HG02642 (cell line): ENCODE results near the gene TGM4.
"Not testable (repeated sequence)": the region's sequence is repeated elsewhere in the genome, so short reads cannot be mapped to it uniquely, and the experiment has no call there.

ENCODE experiments used
- ATAC-seq: cut with Tn5 transposase; IDR thresholded peaks from one replicate; pipeline ENCODE4 v1.9.1; 2021; ENCODE audit warnings: mild to moderate bottlenecking; ENCODE audit not compliant: unreplicated experiment, poor library complexity

TGM4 gene

DNA sequence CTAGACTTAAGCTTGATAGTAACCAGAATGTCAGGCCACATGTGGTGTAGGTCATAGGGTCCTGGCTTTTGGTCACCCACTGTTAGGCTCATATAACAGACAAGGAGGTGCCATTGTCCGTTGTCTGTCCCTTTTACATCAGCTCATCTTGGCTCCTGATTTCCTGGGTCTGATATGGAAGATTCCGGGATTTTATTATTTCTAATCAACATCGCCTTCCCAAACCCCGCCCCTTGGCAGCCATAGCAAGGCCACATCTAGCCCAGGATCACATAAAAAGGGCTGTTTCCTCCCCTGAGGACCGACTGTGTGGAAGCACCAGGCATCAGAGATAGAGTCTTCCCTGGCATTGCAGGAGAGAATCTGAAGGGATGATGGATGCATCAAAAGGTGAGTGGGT lies at the start of gene TGM4:
TGM4 (plus strand) TSS at position 301 of the 400 bp plus-strand sequence; CDS start at position 372, 71 bp downstream.
- ATAC-seq = no peak

DNA sequence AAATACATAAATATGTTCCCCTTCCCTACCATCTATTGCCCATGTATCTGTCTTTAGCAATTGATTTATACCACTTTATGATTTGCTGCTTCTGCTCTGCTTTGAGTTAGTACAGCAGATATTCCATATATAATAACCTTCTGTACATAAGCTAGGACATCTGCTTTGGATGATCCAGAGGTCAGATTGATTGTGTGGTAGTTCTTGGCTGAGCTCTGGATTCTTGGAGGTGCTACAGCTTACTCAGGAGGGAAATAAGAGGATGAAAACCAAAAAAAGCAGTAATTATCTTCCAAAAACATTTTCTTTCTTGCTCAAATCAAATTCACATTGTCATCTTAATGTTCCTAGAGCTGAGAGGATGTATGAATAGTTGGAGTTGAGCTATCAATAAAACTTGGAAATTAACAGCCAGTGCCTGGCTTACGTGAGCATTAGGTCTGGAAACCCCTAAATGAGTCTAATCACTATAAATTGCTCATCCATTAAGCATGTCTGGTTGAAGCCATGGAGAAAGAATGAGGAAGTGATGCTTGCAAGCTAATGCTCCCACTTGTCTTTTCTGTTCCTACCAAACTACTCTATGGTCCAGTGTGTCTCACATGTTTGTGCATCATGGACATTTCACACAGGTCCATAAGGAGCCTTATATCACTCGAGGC lies 49.0 kb upstream of the TGM4 start:
- no peak for ATAC-seq

DNA sequence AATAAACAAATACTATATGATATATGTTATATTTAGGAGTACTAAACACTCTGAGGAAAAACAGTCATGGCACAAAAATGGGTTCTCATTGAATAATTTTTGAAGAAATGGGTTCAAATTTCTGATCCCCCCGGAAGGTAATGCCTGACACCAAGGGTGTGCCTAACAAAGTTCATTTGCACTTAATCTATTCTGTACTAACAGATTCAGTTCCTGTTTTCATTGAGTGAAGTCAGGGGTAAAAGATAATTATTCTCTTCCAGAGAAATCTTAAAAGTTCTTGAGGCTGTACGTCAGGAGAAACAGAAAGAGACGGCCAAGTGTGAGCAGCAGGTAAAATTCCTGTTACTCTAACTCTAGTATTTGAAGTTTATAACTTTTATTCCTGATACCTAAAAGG lies 47.2 kb upstream of the TGM4 start:
- no peak for ATAC-seq

DNA sequence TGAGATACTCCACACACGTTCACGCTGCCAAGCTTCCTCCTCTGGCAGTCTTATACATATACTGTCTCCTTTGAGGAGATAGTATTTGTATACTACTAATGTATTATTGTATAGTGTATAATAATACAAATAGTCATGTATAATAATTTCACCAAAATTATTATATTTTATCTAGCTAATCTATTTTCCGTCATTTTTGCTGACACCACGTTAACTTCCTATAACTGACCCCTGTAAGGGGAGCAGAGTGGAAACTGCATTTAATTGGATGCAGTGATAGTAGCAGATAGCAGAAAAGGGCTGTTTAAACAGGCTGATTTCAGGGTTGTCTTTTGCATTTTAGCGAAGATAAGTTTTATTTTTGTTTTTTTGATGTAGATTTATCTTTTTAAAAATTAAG lies 43.2 kb upstream of the TGM4 start:
- ATAC-seq = no peak

DNA sequence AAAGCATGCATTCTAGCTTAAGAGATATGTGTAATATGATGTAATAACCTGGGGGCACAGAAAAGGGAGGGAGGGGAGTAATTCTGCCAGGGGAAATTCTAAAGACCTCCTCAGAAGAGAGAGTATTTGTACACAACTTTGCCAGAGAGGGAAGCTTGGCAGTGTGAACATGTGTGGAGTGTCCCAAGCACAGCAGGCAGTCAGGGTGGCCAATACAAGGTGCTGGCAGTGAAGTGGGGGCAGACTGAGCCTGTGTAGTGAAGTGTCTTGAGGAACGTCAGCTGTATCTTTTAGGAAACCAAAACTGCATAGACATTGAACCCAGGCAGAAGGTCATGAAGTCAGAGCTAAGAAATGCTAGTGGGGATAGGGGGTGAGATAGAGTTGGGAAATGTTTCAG lies 42.4 kb upstream of the TGM4 start:
- ATAC-seq = no peak

DNA sequence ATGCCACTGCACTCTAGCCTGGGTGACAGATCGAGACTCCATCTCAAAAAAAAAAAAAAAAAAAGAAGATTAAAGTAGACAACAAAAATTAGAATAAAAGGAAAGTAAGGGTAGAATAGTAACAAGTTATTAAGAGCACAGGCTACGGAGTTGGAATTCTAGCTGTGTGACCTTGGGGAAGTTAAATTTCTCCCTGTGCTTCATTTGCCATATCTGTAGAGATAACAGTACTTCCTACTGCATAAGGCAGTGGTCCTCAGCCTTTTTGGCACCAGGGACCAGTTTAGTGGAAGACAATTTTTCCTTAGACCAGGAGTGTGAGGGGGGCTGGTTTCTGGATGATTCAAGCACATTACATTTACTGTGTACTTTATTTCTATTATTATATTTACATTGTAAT lies 41.4 kb upstream of the TGM4 start:
- no peak for ATAC-seq

DNA sequence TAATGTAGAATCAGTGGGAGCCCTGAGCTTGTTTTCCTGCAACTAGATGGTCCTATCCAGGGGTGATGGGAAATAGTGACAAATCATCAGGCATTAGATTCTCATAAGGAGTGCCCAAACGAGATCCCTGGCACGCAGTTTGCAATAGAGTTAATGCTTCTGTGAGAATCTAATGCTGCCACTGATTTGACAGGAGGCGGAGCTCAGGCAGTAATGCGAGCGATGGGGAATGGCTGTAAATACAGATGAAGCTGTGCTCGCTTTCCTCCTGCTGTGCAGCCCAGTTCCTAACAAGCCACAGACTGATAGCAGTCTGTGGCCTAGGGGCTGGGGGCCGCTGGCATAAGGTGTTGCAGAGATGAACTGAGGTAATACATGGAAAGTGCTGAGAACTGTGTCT lies 41.0 kb upstream of the TGM4 start:
- no peak for ATAC-seq

DNA sequence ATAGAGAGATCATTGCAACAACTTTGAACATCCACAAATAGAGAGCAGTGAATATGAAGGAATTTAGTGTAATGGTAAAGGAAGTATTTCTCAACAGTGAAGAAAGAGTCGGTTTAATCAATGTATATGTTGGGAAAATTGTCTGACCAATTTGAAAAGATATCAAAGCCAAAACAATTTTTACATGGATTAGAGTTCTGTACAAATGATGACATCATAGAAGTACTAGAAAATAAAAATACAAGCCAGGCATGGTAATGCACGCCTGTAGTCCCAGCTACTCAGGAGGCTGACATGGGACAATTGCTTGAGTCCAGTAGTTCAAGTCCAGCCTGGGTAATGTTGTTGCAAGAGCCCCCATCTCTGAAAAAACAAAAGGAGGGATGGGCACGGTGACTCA lies 38.7 kb upstream of the TGM4 start:
- no peak for ATAC-seq

DNA sequence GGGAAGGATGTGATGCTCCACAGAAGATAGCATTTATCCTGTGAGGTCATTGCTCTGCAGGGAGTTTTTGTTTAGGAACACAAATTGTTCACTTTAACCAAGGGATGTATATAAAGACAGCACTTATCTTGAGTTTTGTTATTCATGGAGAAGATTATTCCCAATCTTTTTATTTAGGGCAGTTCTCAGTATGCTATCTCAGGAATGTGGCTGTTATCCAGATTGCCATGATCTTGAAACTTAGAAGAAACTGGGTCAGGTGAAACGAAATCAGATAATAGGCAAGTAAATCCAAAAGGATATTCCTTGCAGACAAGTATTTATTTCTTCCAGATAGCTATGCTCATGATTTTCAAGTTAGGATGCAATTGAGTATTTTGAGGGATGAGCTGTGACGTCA lies 32.0 kb upstream of the TGM4 start:
- no peak for ATAC-seq

DNA sequence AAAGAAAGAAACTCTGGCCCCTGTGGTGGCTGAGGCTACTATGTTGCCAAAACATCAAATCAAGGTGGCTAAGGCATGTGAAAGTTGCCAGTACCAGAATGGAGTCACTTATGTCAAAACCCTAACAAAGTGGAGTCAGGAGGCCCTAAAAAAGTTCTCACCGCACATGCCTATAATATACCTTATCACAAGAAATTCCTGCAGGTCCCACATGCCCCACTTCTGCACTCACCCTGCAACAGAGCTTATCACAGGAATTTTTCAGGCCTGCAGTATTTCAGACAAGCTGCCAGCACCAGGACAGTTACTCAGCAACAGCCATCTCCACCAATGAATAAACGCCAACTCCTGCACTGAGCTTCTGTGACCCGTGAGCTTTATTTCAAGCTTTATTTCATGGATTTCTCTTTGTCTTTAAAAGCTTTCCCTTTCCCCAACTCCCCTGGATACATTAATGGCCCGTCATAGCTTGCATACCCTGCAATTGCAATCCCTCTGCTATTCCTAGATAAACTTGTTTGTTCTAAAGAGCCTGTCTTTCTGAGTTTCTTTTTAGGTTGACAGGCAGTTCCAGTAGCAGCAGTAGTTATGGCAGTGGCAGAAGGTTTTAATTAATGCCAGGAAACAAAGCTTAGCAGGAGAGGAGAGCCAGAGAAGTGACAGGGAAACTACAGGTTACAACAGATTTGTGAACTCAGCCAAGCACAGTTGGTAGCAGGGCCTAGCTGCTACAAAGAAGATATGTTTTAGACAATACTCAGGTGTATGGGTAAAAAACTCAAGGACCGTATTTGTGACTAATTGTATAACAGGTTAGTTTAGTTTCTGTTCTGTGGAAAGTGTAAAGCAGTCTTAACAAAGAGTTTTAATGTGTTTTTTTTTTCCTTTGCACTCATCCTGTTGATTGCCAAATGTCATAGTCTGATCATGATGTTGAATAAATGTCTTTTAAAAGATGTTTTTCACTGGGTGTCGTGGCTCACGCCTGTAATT lies 28.6 kb upstream of the TGM4 start:
- no peak for ATAC-seq

DNA sequence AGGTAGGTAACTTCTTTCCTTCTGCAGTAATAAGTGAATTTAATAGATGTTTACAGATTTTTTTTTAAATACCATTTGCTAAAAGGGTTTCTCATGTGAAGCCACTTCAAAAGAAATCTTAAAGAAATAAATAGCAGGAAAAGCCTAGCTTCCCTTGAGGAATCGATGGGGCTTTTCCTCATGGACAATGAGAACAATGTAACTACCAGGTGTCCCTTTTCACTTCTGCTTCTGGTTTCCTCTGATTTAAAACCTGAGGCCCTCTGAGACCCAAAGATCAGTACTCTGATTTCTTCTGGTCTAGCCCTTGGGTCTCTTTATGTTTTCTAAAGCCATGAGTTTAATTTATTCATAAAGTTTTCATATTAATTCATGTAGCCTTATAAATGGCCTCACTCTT lies 25.8 kb upstream of the TGM4 start:
- ATAC-seq = no peak

DNA sequence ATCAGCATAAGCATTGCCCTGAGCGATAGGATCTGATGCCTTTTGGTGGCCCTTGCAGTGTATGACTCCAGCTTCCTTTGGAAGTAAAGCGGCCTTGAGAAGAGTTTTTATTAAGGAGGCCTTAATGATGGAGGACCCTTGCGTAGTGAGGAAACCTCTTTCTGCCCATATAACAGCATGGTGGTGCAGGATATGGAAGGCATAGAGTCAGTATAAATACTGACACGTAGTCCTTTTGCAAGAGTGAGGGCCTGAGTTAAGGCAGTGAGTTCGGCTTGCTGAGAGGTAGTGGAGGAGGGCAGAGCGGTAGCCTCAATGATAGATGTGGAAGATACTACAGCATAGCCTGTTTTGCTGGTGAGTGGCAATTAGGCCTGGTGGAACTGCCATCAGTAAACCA lies 17.7 kb upstream of the TGM4 start:
- not testable (repeated sequence) for ATAC-seq

DNA sequence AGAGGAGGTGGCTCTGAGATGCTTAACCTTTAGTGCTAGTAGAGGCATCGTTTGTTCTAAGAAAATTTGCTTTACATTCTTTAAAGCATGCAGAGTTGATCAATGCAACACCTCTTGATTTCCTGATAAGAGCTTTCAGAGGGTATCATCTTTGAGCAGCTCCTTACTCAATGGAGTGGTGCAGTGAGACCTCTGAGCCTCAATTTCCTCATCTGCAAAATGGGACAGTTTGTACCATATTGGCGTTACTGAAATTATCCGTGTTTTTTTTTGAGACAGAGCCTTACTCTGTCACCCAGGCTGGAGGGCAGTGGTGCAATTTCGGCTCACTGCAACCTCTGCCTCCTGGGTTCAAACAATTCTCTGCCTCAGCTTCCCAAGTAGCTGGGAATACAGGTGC lies 14.3 kb upstream of the TGM4 start:
- no peak for ATAC-seq

DNA sequence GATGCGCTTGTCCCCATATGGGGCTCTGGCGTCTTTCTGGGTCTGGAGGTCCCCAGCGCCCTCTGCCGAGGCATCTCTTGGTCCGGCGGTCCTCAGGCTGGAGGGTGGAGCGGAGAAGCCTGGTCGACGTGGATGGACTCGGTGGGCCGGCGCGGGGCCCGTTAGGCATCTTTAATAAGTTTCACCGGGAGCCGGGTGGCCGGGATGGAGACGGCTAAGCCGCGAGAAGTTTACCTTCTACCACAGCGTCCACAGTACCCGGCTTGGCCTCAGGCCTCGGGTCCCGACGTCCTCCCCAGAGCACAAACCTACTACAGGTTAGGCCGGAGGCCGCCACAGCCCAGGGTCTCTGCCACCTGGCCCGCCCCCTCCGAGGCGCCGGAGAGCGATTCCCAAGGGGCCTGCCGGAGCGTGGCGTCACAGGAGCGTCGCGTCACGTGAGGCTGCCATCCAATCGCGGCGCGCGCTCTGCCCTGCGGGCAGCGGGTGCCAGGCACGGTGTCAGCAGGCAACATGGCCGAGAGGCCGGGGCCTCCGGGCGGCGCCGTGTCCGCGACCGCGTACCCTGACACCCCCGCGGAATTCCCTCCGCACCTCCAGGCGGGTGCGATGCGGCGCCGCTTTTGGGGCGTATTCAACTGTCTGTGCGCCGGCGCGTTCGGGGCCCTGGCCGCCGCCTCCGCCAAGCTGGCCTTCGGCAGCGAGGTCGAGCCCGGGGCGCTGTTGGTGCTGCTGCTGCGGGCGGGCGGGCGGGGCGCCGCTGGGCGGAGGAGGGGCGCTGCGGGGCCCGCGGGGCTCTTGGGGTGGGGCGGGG lies 12.8 kb upstream of the TGM4 start, which contains the start of gene TMEM42:
TMEM42 (plus strand) TSS at position 501 of the 814 bp plus-strand sequence; CDS start at position 514, 13 bp downstream.
- ATAC-seq = peak; percentile 94

DNA sequence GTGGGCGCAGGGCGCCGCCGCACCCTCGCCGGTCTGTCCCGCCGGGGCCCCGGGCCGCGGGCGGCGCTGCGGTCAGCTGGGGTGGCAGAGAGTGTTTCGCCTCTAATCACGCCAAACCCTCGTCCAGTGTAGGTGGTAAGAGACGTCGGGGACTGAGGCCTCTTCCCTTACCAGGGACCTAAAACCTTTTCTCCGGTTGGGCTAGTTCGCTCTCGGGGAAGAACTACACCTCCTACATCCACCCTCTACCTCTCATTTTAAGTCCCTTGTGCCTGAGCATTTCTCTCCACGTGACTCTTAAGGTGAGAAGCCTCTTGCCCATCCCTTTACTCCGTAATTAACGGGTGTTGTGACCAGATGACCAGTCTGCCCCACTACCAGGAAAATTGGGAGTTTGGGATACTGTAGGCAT lies 12.2 kb upstream of the TGM4 start:
- ATAC-seq = peak; percentile 33

DNA sequence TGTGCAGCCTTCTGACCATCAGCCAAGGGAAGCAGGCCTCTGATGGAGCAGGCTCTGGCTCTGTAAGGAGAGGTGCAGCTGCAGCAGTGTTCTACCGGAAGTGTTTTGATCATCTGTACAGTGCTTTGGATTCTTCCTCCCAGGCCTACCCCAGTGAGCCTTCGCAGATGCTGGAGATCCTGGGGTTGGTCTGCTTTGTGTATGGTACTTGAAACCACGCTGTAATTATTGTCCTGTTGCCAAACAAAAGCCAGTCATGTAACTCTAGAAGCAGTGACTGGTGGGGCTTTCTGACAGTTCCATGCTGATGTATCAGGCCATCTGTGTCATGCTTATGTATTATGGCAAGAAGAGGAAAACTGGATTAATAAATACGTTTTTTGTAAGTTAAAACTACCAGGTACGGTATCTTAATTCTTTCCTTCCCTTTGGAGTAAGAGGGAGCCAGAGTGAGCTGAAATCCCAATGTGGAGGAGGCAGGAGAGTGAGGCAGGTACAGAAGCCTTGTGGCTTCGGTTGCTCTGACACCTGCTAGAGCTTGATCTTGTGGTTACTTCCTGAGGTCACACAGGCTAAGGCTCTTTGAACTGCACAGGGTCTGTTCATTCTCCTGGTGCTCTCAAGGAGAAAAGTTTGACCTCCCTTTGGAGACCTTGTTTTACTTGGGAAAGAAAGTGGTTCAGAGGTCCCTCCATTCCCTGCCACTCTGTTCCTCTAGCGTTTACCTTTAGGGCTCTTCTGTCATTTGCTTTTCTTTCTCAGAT lies 9.0 kb upstream of the TGM4 start:
- ATAC-seq = no peak

DNA sequence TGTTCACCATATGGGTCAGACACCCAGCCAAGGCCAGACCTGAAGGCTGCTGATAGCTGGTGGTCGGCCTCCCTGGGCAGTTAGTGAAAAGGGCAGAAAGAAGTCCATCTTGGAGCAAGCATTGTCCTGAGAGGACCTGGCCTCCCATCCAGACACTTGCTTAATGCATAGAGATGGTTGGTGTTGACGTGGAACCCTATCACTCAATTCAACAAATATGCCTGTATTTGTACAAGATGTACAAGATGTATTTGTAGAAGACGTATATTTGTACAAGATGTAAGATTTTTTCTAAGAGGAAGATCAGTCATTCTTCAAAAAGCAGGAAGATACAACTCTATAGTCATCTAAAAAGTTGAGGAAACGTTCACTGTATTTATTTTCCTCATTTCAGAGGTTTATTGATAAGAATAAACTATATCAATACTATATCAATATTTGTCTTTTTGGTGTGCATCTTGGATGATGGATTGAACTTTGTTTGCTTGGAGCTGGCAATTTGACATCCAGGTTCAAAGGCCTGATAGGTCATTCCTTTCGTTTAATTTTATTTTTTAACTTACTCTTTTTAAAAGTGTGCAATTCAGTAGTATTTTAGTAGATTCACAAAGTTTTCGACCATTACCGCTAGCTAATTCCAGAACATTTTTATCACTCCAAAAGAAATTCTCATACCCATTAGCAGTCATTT lies 6.8 kb upstream of the TGM4 start:
- no peak for ATAC-seq

DNA sequence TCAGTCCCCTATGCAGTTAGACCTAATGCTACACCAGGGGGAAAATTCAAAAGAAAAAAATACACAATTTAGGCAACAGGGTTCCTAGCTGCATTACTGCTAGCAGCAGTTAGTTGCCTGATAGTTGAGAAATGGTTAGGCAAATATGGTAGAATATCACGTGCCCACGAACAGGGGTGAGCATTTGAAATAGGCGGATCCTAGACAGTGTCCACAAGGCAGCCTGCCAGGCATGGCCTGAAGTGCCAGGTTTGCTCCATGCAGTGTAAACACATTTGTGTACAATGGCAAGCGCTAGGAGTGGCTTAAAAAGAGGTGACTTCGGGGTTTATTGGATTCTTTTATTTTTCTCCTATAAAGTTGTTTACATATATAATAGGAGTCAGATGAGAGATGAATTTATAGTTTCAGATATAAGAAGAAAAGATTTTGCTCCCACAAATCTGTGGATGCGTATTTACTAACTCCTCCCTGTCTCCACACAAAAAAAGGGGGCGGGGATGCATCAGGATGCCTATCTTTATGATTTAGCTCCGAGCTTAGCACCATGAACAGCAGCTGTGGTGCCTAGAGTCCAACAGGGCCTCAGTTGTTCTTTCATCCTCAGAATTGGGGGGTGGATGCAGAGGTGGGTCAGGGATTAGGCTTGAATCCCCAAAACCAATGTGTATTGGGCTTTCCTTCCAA lies 3.9 kb upstream of the TGM4 start:
- ATAC-seq = no peak

DNA sequence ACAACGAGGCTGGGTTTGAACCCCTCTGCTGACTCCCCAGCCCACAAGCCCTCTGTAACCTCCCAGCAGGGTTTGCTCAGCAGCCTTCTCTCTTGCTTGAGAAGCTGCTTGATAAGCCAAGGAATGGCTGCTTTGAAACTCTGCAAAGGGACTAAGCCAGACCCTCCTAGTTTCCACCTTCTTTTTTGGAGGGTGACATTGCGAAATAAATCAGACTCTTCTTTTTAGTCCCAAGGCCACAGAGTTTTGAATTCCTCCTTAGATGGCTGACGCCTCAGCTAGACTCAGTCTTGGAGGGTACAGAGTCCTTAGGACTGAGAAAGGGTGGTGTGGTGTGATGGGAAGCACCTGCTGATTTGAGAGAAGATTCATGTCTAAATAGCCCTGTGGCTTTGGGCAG lies 1.2 kb downstream of the TGM4 start:
- no peak for ATAC-seq
